GM23338 (cell line): ENCODE data around the gene CD2.

ENCODE experiments used
- CREB1 ChIP-seq: fragments of 250-450 bp; sonication (Bioruptor Pico); IDR thresholded peaks from 2 replicates; pipeline ENCODE4 v1.5.0; 2020; ENCODE audit warnings: low read depth, mild to moderate bottlenecking, moderate library complexity
- CTCF ChIP-seq, 2 experiments: fragments of 200-600 bp in 1 of 2; sonication (generic) in 1 of 2; conservative IDR thresholded peaks; 2 replicates each; pipeline versions ENCODE4 v1.5.1 to v1.6.1; 2016 to 2017; ENCODE audit warnings: antibody characterized with exemption in 2 of 2, low read depth in 2 of 2, mild to moderate bottlenecking in 2 of 2, moderate library complexity in 1 of 2
- EZH2 ChIP-seq: fragments of 200-600 bp; sonication (generic); IDR thresholded peaks from one replicate; pipeline ENCODE4 v1.8.0; 2017; ENCODE audit warnings: antibody characterized with exemption, mild to moderate bottlenecking, low read depth; ENCODE audit not compliant: unreplicated experiment
- EZH2phosphoT487 ChIP-seq: fragments of 200-600 bp; sonication (generic); IDR thresholded peaks from one replicate; pipeline ENCODE4 v1.8.1; 2018; ENCODE audit warnings: antibody characterized with exemption; ENCODE audit not compliant: unreplicated experiment
- POLR2AphosphoS5 ChIP-seq: IDR thresholded peaks from 2 replicates; pipeline ENCODE4 v1.6.1; 2016; ENCODE audit warnings: antibody characterized with exemption, low read depth
- ZNF114 ChIP-seq: fragments of 250-450 bp; sonication (Bioruptor Pico); IDR thresholded peaks from 2 replicates; pipeline ENCODE4 v1.5.0; 2020; ENCODE audit warnings: mild to moderate bottlenecking, moderate library complexity
- ZNF331 ChIP-seq: fragments of 250-450 bp; sonication (Bioruptor Pico); IDR thresholded peaks from 2 replicates; pipeline ENCODE4 v1.5.0; 2020; ENCODE audit warnings: low read depth, mild to moderate bottlenecking, moderate library complexity
- TF ChIP-seq, protein P1 (sequence below): fragments of 250-450 bp; sonication (Bioruptor Pico); IDR thresholded peaks from 2 replicates; pipeline ENCODE4 v1.5.0; 2020; ENCODE audit warnings: mild to moderate bottlenecking, moderate library complexity
- TF ChIP-seq, protein P2 (sequence below): IDR thresholded peaks from one replicate; pipeline ENCODE4 v1.6.1; 2018; ENCODE audit warnings: antibody characterized with exemption; ENCODE audit not compliant: unreplicated experiment

DNA sequence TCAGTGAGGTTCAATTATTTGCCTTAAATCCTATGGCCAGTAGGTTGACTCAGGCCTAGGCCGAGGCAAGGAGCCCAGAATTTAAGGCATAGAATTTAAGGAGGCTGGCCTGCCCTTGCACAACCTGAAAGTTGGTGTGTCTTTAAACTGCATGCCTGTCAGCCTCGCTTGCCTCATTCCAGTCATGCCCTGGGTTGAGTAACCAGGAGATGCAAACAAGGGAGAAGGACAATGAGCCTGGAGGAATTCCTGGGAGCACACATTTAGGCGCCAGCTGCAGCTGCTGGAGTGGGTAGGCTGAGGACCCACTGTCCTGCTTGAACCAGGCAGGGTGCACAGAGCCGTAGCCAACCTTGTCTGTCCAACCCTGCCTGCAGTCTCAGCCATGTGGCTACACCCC is 11.7 kb downstream of the CD2 start:
- TF ChIP-seq CTCF (conservative IDR thresholded peaks at IDR 0.05; ENCODE audit: low read depth in 2 of 2) (no peak), POLR2AphosphoS5 (no peak), EZH2 (no peak), ZNF114 (CRISPR knock-in tag) (no peak), EZH2phosphoT487 (no peak), ZNF331 (no peak), CREB1 (CRISPR knock-in tag) (no peak)
- TF ChIP-seq, protein P1, sequence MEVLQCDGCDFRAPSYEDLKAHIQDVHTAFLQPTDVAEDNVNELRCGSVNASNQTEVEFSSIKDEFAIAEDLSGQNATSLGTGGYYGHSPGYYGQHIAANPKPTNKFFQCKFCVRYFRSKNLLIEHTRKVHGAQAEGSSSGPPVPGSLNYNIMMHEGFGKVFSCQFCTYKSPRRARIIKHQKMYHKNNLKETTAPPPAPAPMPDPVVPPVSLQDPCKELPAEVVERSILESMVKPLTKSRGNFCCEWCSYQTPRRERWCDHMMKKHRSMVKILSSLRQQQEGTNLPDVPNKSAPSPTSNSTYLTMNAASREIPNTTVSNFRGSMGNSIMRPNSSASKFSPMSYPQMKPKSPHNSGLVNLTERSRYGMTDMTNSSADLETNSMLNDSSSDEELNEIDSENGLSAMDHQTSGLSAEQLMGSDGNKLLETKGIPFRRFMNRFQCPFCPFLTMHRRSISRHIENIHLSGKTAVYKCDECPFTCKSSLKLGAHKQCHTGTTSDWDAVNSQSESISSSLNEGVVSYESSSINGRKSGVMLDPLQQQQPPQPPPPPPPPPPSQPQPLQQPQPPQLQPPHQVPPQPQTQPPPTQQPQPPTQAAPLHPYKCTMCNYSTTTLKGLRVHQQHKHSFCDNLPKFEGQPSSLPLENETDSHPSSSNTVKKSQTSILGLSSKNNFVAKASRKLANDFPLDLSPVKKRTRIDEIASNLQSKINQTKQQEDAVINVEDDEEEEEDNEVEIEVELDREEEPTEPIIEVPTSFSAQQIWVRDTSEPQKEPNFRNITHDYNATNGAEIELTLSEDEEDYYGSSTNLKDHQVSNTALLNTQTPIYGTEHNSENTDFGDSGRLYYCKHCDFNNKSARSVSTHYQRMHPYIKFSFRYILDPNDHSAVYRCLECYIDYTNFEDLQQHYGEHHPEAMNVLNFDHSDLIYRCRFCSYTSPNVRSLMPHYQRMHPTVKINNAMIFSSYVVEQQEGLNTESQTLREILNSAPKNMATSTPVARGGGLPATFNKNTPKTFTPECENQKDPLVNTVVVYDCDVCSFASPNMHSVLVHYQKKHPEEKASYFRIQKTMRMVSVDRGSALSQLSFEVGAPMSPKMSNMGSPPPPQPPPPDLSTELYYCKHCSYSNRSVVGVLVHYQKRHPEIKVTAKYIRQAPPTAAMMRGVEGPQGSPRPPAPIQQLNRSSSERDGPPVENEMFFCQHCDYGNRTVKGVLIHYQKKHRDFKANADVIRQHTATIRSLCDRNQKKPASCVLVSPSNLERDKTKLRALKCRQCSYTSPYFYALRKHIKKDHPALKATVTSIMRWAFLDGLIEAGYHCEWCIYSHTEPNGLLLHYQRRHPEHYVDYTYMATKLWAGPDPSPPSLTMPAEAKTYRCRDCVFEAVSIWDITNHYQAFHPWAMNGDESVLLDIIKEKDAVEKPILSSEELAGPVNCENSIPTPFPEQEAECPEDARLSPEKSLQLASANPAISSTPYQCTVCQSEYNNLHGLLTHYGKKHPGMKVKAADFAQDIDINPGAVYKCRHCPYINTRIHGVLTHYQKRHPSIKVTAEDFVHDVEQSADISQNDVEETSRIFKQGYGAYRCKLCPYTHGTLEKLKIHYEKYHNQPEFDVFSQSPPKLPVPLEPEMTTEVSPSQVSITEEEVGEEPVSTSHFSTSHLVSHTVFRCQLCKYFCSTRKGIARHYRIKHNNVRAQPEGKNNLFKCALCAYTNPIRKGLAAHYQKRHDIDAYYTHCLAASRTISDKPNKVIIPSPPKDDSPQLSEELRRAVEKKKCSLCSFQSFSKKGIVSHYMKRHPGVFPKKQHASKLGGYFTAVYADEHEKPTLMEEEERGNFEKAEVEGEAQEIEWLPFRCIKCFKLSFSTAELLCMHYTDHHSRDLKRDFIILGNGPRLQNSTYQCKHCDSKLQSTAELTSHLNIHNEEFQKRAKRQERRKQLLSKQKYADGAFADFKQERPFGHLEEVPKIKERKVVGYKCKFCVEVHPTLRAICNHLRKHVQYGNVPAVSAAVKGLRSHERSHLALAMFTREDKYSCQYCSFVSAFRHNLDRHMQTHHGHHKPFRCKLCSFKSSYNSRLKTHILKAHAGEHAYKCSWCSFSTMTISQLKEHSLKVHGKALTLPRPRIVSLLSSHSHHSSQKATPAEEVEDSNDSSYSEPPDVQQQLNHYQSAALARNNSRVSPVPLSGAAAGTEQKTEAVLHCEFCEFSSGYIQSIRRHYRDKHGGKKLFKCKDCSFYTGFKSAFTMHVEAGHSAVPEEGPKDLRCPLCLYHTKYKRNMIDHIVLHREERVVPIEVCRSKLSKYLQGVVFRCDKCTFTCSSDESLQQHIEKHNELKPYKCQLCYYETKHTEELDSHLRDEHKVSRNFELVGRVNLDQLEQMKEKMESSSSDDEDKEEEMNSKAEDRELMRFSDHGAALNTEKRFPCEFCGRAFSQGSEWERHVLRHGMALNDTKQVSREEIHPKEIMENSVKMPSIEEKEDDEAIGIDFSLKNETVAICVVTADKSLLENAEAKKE (CRISPR knock-in tag): no peak
- TF ChIP-seq, protein P2, sequence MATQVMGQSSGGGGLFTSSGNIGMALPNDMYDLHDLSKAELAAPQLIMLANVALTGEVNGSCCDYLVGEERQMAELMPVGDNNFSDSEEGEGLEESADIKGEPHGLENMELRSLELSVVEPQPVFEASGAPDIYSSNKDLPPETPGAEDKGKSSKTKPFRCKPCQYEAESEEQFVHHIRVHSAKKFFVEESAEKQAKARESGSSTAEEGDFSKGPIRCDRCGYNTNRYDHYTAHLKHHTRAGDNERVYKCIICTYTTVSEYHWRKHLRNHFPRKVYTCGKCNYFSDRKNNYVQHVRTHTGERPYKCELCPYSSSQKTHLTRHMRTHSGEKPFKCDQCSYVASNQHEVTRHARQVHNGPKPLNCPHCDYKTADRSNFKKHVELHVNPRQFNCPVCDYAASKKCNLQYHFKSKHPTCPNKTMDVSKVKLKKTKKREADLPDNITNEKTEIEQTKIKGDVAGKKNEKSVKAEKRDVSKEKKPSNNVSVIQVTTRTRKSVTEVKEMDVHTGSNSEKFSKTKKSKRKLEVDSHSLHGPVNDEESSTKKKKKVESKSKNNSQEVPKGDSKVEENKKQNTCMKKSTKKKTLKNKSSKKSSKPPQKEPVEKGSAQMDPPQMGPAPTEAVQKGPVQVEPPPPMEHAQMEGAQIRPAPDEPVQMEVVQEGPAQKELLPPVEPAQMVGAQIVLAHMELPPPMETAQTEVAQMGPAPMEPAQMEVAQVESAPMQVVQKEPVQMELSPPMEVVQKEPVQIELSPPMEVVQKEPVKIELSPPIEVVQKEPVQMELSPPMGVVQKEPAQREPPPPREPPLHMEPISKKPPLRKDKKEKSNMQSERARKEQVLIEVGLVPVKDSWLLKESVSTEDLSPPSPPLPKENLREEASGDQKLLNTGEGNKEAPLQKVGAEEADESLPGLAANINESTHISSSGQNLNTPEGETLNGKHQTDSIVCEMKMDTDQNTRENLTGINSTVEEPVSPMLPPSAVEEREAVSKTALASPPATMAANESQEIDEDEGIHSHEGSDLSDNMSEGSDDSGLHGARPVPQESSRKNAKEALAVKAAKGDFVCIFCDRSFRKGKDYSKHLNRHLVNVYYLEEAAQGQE: no peak
